Mammary epithelial cell (primary cell): Measurements from ENCODE around the gene HSPA14.
"Not testable (repeated sequence)": the region's sequence is repeated elsewhere in the genome, so short reads cannot be mapped to it uniquely, and the experiment has no call there.

ENCODE experiments used
- EZH2 ChIP-seq: IDR thresholded peaks from 2 replicates; pipeline ENCODE4 v1.6.1; 2012; ENCODE audit warnings: low read length, inconsistent platforms, borderline replicate concordance
- TF ChIP-seq, protein P1 (sequence below), 2 donors: IDR thresholded peaks in 1 of 2; conservative IDR thresholded peaks in 1 of 2; 2 replicates each; pipeline ENCODE4 v1.5.1; 2011 to 2012; ENCODE audit warnings: inconsistent platforms in 2 of 2, low read length in 2 of 2, mild to moderate bottlenecking in 2 of 2, control low read depth in 1 of 2, low read depth in 1 of 2; ENCODE audit not compliant: insufficient read depth in 1 of 2; ENCODE audit errors: extremely low read depth in 1 of 2

DNA sequence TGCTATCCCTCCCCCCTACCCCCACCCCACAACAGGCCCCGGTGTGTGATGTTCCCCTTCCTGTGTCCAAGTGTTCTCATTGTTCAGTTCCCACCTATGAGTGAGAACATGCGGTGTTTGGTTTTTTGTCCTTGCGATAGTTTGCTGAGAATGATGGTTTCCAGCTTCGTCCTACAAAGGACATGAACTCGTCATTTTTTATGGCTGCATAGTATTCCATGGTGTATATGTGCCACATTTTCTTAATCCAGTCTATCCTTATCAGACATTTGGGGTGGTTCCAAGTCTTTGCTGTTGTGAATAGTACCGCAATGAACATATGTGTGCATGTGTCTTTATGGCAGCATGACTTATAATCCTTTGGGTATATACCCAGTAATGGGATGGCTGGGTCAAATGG is 26.4 kb downstream of the HSPA14 start:
- TF ChIP-seq, protein P1, sequence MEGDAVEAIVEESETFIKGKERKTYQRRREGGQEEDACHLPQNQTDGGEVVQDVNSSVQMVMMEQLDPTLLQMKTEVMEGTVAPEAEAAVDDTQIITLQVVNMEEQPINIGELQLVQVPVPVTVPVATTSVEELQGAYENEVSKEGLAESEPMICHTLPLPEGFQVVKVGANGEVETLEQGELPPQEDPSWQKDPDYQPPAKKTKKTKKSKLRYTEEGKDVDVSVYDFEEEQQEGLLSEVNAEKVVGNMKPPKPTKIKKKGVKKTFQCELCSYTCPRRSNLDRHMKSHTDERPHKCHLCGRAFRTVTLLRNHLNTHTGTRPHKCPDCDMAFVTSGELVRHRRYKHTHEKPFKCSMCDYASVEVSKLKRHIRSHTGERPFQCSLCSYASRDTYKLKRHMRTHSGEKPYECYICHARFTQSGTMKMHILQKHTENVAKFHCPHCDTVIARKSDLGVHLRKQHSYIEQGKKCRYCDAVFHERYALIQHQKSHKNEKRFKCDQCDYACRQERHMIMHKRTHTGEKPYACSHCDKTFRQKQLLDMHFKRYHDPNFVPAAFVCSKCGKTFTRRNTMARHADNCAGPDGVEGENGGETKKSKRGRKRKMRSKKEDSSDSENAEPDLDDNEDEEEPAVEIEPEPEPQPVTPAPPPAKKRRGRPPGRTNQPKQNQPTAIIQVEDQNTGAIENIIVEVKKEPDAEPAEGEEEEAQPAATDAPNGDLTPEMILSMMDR (conservative IDR thresholded peaks at IDR 0.05 in 1 of 2, IDR thresholded peaks at IDR 0.05 in 1 of 2; ENCODE audit: extremely low read depth in 1 of 2, insufficient read depth in 1 of 2, low read depth in 1 of 2, low read length in 2 of 2) = not testable (repeated sequence)
- not testable (repeated sequence) for TF ChIP-seq EZH2
